Muscle of back (tissue), 11 donors: ENCODE results near the gene TOPAZ1. TPM values are rescaled to one million over a fixed set of nuclear protein-coding genes. Genes with fewer than 3 reads are reported as not detected.
A peak's percentile ranks its signal among the peaks of the same experiment; 100 is the strongest.
"Not testable (repeated sequence)": the region's sequence is repeated elsewhere in the genome, so short reads cannot be mapped to it uniquely, and the experiment has no call there.

Source experiments
- DNase-seq, 3 donors: peaks; one replicate each; pipeline versions ENCODE4 v3.0.0 to v3.0.0-alpha.2; 2013
- polyA plus RNA-seq, 10 donors: library from polyadenylated mRNA; unstranded; fragments of 120-200 nt; gene quantifications; one replicate each; pipeline ENCODE4 v1.2.1, GENCODE V29; 2013; ENCODE audit not compliant: insufficient read length in 10 of 10

Gene TOPAZ1
- polyA plus RNA-seq, 10 donors = 0.03 to 0.04 TPM; not detected in 8

DNA sequence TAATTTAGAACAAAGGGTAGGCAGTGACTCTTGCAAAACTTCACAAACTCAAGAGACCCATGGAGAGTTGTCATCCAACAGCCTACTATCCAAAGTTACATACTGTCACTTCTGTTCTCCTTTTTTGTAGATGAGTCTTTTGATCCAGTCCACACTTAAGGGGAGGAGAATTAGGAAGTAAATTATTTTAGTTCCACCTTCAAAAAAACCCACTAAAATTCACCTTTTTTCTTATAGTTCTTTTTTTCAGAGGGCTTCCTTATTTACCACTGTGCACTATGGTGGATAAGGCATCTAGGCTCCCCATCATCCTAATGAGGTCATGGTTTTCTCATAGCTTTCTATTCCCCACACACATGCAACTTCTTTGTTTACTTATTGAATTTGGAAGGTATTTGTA lies 88.3 kb downstream of the TOPAZ1 start:
- DNase-seq = no peak

DNA sequence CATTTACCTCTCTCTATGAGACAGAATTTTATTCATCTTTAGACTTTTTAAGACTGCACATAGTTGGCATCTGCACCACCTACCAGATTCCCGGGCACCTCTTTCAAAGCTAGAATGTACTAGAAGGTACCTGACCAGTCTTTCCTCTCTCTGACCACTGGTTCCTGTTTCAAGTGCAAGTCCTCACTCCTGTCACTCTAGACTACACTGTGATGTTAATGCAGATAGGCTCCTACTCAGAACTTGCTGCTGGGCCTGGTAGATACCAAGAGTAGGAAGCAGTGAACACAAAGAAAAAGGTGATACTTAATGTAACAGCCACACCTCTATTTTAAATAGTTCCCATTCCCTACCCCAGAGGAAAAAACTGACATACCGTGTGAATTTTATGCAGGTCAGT lies 88.8 kb downstream of the TOPAZ1 start:
- no peak for DNase-seq

DNA sequence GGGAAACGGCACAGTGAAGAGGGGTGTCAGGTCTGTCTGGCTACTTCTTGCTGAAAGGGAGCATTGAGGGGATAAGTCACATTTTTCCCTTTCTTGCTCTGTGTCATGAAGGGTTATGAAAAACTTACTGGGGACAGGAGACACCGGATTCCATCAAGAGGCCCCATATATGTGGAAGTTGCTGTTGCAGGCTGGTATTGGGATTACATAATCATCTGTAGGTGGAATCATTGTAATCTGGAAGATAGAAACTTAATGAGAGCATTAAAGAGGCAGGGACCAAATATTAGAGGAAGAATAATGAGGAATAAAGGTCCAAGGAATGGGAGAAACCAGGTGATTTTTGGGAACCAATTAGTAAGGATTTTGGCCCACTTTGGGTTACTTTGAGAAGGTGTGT lies 92.6 kb downstream of the TOPAZ1 start:
- no peak for DNase-seq

GRCh38 chr3:44337248-44337785 lies 95.6 kb downstream of the TOPAZ1 start:
- no peak for DNase-seq

- DNase-seq = peak; percentile 97 to 99 (median 98)
Observed at GRCh38 chr3:44338010-44338827, 96.5 kb downstream of the TOPAZ1 start, which contains the start of gene TCAIM. Gene TCAIM, plus strand, starts transcription at chr3:44338766. Its CDS starts 16,017 bp downstream, at chr3:44354783.

- no peak for DNase-seq
Observed at GRCh38 chr3:44338828-44339127, 97.1 kb downstream of the TOPAZ1 start.

DNA sequence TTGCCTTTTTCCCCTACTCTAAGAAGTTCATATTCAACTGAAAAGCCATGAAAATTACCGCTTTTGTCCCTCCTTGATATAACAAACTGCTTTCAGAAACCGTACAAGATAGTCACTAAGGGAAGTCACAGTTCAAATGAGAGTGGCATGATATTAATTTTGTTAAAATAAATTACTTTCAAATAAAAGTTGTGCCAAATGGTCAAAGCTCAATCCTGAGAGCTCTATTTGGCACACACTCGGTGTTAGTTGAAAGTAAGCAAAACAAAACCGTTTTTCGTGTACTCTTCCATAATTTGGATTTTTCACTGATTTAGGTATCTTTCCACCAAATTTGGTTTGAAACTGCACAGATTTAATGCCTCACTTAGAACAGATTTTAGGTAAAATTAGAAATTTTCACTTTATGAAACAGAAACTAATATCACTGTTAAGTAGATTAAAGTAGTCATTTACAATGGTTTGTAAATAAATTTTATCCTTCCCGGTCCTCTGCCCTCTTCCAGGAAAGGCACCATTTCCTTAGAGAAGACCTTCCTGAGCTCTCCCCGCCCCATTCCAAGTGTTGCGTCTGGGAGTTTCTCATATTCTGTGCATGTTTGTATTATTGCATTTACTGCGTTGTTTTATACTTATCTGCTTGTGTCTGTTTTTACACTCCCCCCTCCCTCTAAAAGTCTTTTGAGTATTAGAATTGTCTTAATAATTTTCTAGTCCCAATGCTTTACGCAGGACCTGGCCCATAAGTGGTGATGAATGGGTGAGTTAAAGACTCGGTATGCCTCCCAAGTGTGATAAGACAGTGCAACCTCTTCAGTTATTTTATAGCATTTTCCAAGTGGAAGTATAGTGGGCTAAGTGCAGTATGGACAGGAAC lies 97.7 kb downstream of the TOPAZ1 start:
- DNase-seq = peak; percentile 6 to 36 (median 23)

- DNase-seq = no peak
Observed at GRCh38 chr3:44340058-44340395, 98.3 kb downstream of the TOPAZ1 start.

GRCh38 chr3:44342176-44342790 lies 100.6 kb downstream of the TOPAZ1 start:
- DNase-seq = peak; percentile 18 to 53 (median 47)

DNA sequence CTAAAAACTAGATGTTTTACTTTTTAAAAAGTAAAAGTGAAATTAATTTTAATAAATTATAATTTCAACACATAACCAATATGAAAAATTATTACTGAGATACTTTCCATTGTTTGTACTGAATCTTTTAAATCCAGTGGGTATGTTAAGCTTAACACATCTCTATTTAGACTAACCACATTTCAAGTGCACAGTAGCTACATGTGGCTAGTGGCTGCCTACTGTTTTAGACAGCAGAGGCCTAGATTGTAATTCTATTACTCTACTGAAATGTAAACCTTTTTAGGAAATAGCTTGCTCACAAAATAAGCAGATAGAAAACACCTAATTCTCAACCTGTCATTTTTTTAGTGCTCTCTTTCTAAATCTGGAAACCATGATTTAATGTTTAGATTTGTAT lies 101.7 kb downstream of the TOPAZ1 start:
- DNase-seq = no peak

DNA sequence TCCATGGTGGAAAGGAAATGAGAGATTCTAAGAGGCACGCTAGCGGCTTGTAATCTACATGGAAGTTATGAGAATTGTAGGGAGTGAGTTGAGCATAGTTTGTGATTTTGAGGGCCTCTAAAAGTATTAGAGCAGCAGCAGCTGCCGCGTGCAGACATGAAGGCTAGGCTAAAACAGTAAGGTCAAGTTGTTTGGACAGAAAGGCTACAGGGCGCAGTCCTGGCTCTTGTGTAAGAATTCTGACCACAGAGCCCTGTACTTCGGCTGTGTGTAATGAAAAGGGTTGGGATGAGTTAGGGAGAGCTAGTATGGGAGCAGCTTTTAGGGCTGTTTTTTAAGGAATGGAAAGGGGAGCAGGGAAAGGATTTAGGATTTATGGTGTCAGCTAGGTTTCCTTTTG lies 104.9 kb downstream of the TOPAZ1 start:
- not testable (repeated sequence) for DNase-seq

- DNase-seq = no peak
Observed at GRCh38 chr3:44348993-44349392, 107.3 kb downstream of the TOPAZ1 start.

DNA sequence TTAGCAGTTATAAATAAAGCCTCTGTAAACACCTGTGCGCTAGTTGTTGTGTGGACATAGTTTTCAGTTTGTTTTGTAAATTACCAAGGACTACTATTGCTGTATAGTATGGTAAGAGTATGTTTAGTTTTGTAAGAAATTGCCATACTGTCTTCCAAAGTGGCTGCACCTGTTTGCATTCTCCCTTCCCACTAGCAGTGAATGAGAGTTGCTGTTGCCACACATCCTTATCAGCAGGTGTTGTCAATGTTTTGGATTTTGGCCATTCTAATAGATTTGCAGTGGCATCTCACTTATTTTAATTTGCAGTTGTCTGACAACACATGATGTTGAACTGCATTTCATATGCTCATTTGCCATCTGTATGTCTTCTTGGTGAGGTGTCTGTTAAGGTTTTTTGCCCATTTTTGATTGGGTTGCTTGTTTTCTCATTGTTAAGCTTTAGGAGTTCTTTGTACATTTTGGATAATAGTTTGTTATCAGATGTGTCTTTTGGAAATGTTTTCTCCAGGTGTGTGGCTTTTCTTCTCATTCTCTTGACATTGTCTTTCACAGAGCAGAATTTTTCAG lies 111.8 kb downstream of the TOPAZ1 start:
- DNase-seq = no peak

- peak; percentile 26 to 63 (median 36) for DNase-seq
Observed at GRCh38 chr3:44355362-44356033, 113.8 kb downstream of the TOPAZ1 start.

DNA sequence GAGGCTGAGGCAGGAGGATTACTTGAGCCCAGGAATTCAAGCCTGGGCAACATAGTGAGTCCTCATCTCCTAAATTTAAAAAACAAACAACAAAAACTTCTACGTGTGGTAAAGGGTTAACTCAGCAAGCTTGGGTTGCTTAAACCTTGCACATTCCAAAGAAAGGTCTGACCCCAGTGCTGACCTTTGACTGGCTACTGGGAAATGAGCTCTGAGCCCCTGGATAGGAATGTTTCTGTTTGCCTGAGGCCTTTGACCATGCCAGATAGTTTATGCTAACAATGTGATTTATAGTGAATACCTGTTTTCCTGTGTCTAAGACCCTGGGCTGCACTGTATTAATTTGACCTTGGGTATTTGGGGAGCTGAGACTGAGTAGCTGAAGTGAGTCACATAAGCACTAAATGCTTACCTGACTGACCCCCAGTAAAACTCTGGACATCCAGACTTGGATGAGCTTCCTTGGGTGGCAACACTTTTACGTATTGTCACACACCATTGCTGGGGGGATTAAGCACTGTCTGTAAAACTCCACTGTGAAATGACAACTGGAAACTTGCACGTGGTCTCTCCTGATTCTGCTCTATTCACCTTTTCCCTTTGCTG lies 117.6 kb downstream of the TOPAZ1 start:
- DNase-seq = no peak

GRCh38 chr3:44363591-44363990 lies 121.9 kb downstream of the TOPAZ1 start:
- DNase-seq = no peak

- DNase-seq = no peak
Observed at GRCh38 chr3:44365952-44366351, 124.3 kb downstream of the TOPAZ1 start.

- no peak for DNase-seq
Observed at GRCh38 chr3:44375450-44375849, 133.8 kb downstream of the TOPAZ1 start.
